Measurements from ENCODE around the gene NME9. TPM values are rescaled to one million over a fixed set of nuclear protein-coding genes. Genes with fewer than 3 reads are reported as not detected.

NME9 gene
- total RNA-seq, 6 experiments from 2014 or later = not detected

DNA sequence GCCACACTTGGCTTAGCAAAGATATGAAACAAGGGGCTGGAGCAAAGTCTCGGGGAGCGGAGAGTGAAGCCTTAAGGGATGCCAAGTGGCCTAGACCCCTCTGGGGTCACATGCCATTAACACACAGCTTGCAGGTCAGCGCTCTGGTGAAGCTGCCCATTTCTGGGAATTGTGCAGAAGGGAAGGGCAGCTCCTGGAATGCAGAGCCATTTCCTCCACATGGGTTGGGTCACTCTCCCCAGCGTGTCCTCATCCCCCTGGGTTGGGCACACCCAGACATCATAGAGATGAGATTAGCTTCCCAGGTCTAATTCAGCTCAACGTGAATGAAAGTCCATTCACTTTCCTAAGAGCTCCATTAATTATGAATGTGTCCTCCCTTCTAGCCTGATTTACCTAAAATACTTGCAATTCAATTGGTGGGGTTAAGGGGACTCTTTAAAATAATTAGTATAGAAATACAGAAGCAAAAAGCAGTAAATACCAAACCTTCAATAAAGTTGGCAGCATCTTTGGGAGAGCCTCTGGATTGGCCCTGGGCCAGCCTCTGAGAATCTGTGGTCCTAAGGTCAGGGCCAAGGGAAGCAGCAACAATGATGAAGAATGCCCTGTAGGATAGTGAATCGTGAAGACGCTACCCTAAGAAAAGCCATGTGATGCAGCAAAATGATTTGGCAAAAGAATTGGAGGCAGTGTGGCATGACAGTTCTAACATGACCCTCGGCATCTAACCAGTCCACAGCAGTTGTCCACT is 36.5 kb upstream of the NME9 start:
- Mint-ChIP-seq H3K27me3 (ENCODE audit: insufficient read depth) (no peaks in the 10 kb centered on the region), H3K4me3 (no peak overlapping the region), H3K36me3 (ENCODE audit: low read depth) (no peaks in the 10 kb centered on the region), H3K27ac (no peak overlapping the region), H3K9me3 (no peaks in the 10 kb centered on the region), H3K4me1 (ENCODE audit: low read depth) (peaks cover 9% of the 10 kb centered on the region)
- TF ChIP-seq, protein P1, sequence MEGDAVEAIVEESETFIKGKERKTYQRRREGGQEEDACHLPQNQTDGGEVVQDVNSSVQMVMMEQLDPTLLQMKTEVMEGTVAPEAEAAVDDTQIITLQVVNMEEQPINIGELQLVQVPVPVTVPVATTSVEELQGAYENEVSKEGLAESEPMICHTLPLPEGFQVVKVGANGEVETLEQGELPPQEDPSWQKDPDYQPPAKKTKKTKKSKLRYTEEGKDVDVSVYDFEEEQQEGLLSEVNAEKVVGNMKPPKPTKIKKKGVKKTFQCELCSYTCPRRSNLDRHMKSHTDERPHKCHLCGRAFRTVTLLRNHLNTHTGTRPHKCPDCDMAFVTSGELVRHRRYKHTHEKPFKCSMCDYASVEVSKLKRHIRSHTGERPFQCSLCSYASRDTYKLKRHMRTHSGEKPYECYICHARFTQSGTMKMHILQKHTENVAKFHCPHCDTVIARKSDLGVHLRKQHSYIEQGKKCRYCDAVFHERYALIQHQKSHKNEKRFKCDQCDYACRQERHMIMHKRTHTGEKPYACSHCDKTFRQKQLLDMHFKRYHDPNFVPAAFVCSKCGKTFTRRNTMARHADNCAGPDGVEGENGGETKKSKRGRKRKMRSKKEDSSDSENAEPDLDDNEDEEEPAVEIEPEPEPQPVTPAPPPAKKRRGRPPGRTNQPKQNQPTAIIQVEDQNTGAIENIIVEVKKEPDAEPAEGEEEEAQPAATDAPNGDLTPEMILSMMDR (IDR thresholded peaks at IDR 0.05) = no peak
- no peak for DNase-seq

DNA sequence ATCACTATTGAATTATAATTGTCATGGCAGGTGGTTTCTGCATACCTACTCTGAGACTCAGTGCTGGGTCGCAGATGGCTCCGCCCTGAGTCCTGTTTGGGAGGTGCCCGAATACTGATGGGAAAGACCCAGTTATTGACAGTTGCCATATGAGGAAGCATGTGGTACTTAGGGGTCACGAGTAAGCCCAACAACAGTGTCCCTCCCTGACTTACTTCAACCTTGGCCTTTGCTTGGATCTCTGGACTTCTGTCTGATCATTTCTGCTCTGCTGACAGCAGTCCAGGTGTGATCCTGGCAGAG is 35.6 kb upstream of the NME9 start:
- Mint-ChIP-seq H3K36me3 (ENCODE audit: low read depth) (no peaks in the 10 kb centered on the region), H3K4me1 (ENCODE audit: low read depth) (peaks cover 9% of the 10 kb centered on the region), H3K27me3 (ENCODE audit: insufficient read depth) (no peaks in the 10 kb centered on the region), H3K4me3 (no peak overlapping the region), H3K27ac (no peak overlapping the region), H3K9me3 (no peaks in the 10 kb centered on the region)
- TF ChIP-seq, protein P1 (IDR thresholded peaks at IDR 0.05) = no peak
- no peak for DNase-seq

DNA sequence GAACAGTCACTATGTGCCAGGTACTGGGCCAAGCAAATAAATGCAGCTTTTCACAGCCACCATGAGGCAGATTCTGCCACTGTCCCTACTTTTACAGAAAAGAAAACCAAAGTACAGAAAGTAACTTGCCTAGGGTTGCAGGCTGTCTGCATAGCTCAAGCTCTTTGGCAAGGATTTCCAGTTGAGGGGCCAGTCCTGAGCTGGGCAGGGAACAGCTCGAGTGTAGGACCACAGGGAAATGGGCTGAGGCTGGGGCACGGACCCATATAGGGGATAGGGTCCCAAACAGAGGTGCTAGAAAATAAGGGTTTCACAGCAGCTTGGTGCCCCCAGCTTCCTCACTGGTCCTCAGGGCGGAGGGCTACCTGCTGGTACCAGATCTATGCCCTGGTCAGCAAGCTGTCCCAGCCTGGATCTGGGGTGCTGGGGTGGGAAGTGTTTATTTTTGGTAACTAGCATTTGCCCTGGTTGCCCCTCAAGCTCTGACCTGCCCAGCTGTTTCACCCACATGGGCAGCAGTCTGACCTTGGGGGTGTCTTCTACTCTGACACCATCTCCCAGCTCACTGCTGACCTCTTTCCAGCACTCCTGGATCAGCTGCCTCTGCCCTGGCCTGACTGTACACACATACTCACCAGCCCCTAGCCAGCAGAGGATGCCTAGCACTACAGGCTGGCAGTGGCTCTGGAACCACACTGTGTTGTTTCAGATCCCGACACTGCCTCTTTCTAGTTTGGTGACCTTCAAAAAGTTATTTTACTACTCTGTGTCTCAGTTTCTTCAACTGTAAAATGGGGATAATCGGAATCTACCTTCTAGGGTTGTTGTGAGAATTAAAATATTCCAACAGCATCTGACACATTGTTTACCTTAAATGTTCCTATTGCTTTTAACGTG is 35.0 kb upstream of the NME9 start:
- H3K4me3 Mint-ChIP-seq = no peak overlapping the region
- peaks cover 9% of the 10 kb centered on the region for H3K4me1 Mint-ChIP-seq (ENCODE audit: low read depth)
- H3K27ac Mint-ChIP-seq = no peak overlapping the region
- TF ChIP-seq, protein P1 (IDR thresholded peaks at IDR 0.05) = no peak
- no peak for DNase-seq
- no peaks in the 10 kb centered on the region for H3K27me3 Mint-ChIP-seq (ENCODE audit: insufficient read depth)
- no peaks in the 10 kb centered on the region for H3K9me3 Mint-ChIP-seq
- no peaks in the 10 kb centered on the region for H3K36me3 Mint-ChIP-seq (ENCODE audit: low read depth)

DNA sequence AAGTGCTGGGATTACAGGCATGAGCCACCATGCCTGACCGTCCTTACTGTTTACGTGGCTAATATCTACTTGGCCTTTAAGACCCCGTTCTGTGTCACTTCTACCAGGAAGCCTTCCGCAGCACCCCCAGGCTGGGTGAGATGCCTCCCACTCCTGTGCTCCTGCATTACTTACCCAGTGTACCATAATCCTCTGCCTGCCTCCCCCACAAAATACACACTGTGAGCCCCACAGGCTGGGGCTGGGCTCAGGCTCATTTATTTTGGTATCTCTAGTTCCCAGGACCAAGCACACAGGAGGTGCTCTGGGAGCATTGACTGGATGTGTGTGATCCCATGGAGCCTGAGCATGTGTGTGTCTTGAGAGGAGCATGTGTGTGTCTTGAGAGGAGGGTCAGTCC is 33.7 kb upstream of the NME9 start:
- no peak for DNase-seq
- Mint-ChIP-seq H3K27me3 (ENCODE audit: insufficient read depth) (no peaks in the 10 kb centered on the region), H3K4me3 (no peak overlapping the region), H3K4me1 (ENCODE audit: low read depth) (peaks cover 15% of the 10 kb centered on the region), H3K36me3 (ENCODE audit: low read depth) (no peaks in the 10 kb centered on the region), H3K27ac (no peak overlapping the region), H3K9me3 (no peaks in the 10 kb centered on the region)
- TF ChIP-seq, protein P1 (IDR thresholded peaks at IDR 0.05) = no peak

DNA sequence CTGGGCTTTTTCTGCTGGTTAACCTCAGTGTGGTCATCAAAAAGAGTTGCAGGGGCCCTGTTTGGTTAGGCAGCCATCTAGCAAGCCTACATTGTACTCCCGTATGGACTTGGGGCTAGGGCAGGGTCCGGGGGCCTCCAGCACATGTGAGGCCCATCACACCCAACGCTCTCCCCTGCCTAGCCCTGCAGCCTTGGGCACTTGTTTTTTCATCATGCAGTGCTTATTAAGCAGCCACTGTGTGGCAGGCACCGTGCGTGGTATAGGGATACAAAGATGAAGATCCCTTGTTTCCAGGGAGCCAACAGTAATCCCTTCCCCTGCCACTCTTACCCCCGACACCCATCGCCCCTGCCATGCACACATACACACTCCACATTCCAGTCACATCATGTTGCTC is 32.9 kb upstream of the NME9 start:
- Mint-ChIP-seq H3K27ac (no peak overlapping the region), H3K4me3 (no peak overlapping the region), H3K27me3 (ENCODE audit: insufficient read depth) (no peaks in the 10 kb centered on the region), H3K4me1 (ENCODE audit: low read depth) (peaks cover 9% of the 10 kb centered on the region), H3K9me3 (no peaks in the 10 kb centered on the region), H3K36me3 (ENCODE audit: low read depth) (no peaks in the 10 kb centered on the region)
- DNase-seq = no peak
- TF ChIP-seq, protein P1 (IDR thresholded peaks at IDR 0.05) = no peak
